Measurements from ENCODE around the gene PRDX3. TPM values are rescaled to one million over a fixed set of nuclear protein-coding genes. Genes with fewer than 3 reads are reported as not detected.

Gene PRDX3
- total RNA-seq, 2 experiments from 2014 or later = 156 to 175 TPM

DNA sequence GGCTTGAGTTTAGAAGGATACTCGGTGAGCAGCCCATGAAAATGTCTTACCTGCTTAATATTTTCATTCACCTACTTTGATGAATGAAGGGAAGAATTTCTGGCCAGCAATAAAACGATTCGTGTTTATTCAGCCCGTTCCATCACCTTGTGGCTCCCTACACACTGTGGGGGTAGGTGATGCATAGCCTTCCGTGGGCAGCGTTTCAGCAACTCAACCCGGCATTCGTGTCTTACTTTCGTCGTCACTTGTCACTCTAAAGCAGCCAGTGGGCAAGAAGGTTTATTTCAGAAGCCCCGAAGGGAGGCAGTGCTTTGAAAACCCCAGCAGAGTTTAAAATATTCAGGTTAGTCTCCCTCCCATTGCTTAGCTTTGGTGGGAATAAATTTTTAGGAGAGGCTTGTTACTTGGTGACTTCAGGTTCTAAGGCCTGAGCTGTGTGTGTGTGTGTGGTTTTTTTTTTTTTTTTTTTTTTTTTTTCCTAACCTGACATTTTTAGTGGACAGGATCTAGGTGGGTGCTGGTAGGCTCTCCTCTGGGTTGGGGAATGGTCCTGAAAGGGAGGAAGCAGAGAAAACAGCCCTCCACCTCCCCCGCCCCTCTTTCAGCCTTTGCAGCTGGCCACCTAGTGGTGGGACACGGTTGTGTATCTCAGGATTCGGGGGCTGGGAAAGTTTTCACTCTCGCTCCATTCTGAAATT is 30.6 kb upstream of the PRDX3 start:
- DNase-seq (ENCODE audit: low spot score) = peak; percentile 64
- H2AFZ ChIP-seq (ENCODE audit: low read length) = no peak overlapping the region
- TF ChIP-seq, protein P1, sequence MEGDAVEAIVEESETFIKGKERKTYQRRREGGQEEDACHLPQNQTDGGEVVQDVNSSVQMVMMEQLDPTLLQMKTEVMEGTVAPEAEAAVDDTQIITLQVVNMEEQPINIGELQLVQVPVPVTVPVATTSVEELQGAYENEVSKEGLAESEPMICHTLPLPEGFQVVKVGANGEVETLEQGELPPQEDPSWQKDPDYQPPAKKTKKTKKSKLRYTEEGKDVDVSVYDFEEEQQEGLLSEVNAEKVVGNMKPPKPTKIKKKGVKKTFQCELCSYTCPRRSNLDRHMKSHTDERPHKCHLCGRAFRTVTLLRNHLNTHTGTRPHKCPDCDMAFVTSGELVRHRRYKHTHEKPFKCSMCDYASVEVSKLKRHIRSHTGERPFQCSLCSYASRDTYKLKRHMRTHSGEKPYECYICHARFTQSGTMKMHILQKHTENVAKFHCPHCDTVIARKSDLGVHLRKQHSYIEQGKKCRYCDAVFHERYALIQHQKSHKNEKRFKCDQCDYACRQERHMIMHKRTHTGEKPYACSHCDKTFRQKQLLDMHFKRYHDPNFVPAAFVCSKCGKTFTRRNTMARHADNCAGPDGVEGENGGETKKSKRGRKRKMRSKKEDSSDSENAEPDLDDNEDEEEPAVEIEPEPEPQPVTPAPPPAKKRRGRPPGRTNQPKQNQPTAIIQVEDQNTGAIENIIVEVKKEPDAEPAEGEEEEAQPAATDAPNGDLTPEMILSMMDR (conservative IDR thresholded peaks at IDR 0.05; ENCODE audit: low read length) = peak; percentile 97
- no peak for TF ChIP-seq EZH2phosphoT487 (IDR thresholded peaks at IDR 0.05; ENCODE audit: borderline replicate concordance, low read depth, low read length)
- intact Hi-C loops (cut with micrococcal nuclease; ENCODE audit: unreplicated experiment) = loop anchor here (5.0 kb wide), 1 partner anchor 158 kb away; no protein-coding TSS in a partner anchor
- CTCF ChIA-PET (ENCODE audit: unreplicated experiment) = interaction anchor here (0.6 to 0.8 kb wide), 3 partner anchors 56 to 516 kb away, joined by 3 read pairs; no protein-coding TSS in a partner anchor
- H4K20me1 ChIP-seq (ENCODE audit: insufficient read depth, low read length) = no peaks in the 10 kb centered on the region
- no peaks in the 10 kb centered on the region for H3K9me3 ChIP-seq (ENCODE audit: low read length)
- no peaks in the 10 kb centered on the region for H3K9me2 ChIP-seq (ENCODE audit: insufficient read depth, low read length)
- H3K4me1 ChIP-seq (ENCODE audit: insufficient read depth, low read length, poor library complexity, severe bottlenecking) = peaks cover 28% of the 10 kb centered on the region
- no peaks in the 10 kb centered on the region for H3K36me3 ChIP-seq (ENCODE audit: insufficient read depth, low read length)
- peak overlapping the region; percentile 75 for H3K4me3 ChIP-seq (ENCODE audit: low read depth, low read length, poor library complexity, severe bottlenecking)
- POLR2A ChIA-PET = interaction anchor here (0.6 to 1.5 kb wide), 9 partner anchors 9 to 559 kb away, joined by 3 to 7 read pairs (median 3); no protein-coding TSS in a partner anchor
- H3K27ac ChIP-seq (ENCODE audit: low read depth, low read length, poor library complexity, severe bottlenecking) = no peak overlapping the region
- H3K4me2 ChIP-seq (ENCODE audit: low read length) = peak overlapping the region; percentile 97
- BruUV-seq (replicated peaks) = TSS peak; percentile 50
- H3K79me2 ChIP-seq (ENCODE audit: insufficient read depth, low read depth, low read length) = no peaks in the 10 kb centered on the region

GRCh38 chr10:119208553-119208940 is 29.9 kb upstream of the PRDX3 start:
- H3K27ac ChIP-seq (ENCODE audit: low read depth, low read length, poor library complexity, severe bottlenecking) = no peak overlapping the region
- CTCF ChIA-PET (ENCODE audit: unreplicated experiment) = interaction anchor here (0.6 kb wide), 1 partner anchor 57 kb away, joined by 3 read pairs; no protein-coding TSS in a partner anchor
- TF ChIP-seq EZH2phosphoT487 (IDR thresholded peaks at IDR 0.05; ENCODE audit: borderline replicate concordance, low read depth, low read length) = no peak
- TF ChIP-seq, protein P1 (conservative IDR thresholded peaks at IDR 0.05; ENCODE audit: low read length) = no peak

More at GRCh38 chr10:119208553-119208940, 29.9 kb upstream of the PRDX3 start:
- intact Hi-C loops (cut with micrococcal nuclease; ENCODE audit: unreplicated experiment) = loop anchor here (5.0 kb wide), 1 partner anchor 159 kb away; no protein-coding TSS in a partner anchor
- H4K20me1 ChIP-seq (ENCODE audit: insufficient read depth, low read length) = no peaks in the 10 kb centered on the region
- POLR2A ChIA-PET = interaction anchor here (0.6 to 1.7 kb wide), 7 partner anchors 10 to 558 kb away, joined by 3 to 8 read pairs (median 6); no protein-coding TSS in a partner anchor
- peak overlapping the region; percentile 97 for H3K4me2 ChIP-seq (ENCODE audit: low read length)
- H3K4me3 ChIP-seq (ENCODE audit: low read depth, low read length, poor library complexity, severe bottlenecking) = peak overlapping the region; percentile 75
- no peaks in the 10 kb centered on the region for H3K79me2 ChIP-seq (ENCODE audit: insufficient read depth, low read depth, low read length)
- no TSS peak for BruUV-seq (replicated peaks)
- peaks cover 28% of the 10 kb centered on the region for H3K4me1 ChIP-seq (ENCODE audit: insufficient read depth, low read length, poor library complexity, severe bottlenecking)
- H3K9me2 ChIP-seq (ENCODE audit: insufficient read depth, low read length) = no peaks in the 10 kb centered on the region
- peak; percentile 30 for DNase-seq (ENCODE audit: low spot score)
- H3K36me3 ChIP-seq (ENCODE audit: insufficient read depth, low read length) = no peaks in the 10 kb centered on the region
- peak overlapping the region; percentile 39; the same call in 1 of the 2 replicates for H2AFZ ChIP-seq (ENCODE audit: low read length)
- H3K9me3 ChIP-seq (ENCODE audit: low read length) = no peaks in the 10 kb centered on the region
